Measurements from ENCODE around the gene SLC25A11. TPM values are rescaled to one million over a fixed set of nuclear protein-coding genes. Genes with fewer than 3 reads are reported as not detected.

The SLC25A11 gene
- total RNA-seq, 1 experiment from 2014 or later: 75.1 TPM

DNA sequence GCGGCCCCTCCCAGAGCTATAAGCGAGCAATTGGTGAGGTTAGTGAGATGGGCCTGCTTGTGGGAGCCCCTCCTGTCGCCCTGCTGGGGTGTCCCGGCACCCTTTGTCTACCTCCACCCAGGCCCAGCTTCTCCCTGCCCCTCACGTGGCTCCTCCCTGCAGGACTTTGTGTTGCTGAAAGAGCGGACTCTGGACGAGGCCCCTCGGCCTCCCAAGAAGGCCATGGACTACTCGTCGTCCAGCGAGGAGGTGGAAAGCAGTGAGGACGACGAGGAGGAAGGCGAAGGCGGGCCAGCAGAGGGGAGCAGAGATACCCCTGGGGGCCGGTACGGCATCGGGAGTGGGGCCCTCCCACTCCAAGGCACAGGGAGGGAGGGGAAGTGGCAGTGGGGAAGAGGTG lies 46.6 kb downstream of the SLC25A11 start:
- H3K27ac ChIP-seq (ENCODE audit: low read depth, low read length): no peak overlapping the region
- intact Hi-C loops (cut with micrococcal nuclease): no loop called here
- H2AFZ ChIP-seq (ENCODE audit: low read depth, low read length, poor library complexity, severe bottlenecking): no peak overlapping the region
- H3K4me3 ChIP-seq (replicated peaks in 1 of 2; ENCODE audit: low read depth in 1 of 2, low read length in 2 of 2): no peak overlapping the region
- H3K79me2 ChIP-seq (ENCODE audit: insufficient read depth, low read length): no peaks in the 10 kb centered on the region
- H3K27me3 ChIP-seq (ENCODE audit: insufficient read depth, low read length): no peaks in the 10 kb centered on the region
- BruUV-seq (replicated peaks): no TSS peak
- H3K9me2 ChIP-seq (ENCODE audit: insufficient read depth): no peaks in the 10 kb centered on the region
- ChIA-PET POLR2A (no interaction called here), CTCF (no interaction called here), RAD21 (ENCODE audit: low non-redundant PET in 1 of 2, low total read pairs in 2 of 2, uncharacterized antibody in 2 of 2, unreplicated experiment in 2 of 2) (no interaction called here)
- no peaks in the 10 kb centered on the region for H4K20me1 ChIP-seq (ENCODE audit: insufficient read depth)
- ATAC-seq (no peak), DNase-seq (ENCODE audit: low read depth, low spot score) (no peak)
- H3K9me3 ChIP-seq (ENCODE audit: control insufficient read depth in 1 of 2, insufficient read depth in 1 of 2, low read depth in 1 of 2, low read length in 2 of 2): no peaks in the 10 kb centered on the region
- H3K9ac ChIP-seq (ENCODE audit: low read length): no peak overlapping the region
- peaks cover 23 to 36% of the 10 kb centered on the region in 2 experiments for H3K36me3 ChIP-seq (ENCODE audit: control insufficient read depth in 1 of 2, insufficient read depth in 2 of 2, low read length in 2 of 2)
- H3K4me2 ChIP-seq (ENCODE audit: low read length): no peak overlapping the region
- TF ChIP-seq JUND (IDR thresholded peaks at IDR 0.05): no peak
- no peak for TF ChIP-seq ELF1 (IDR thresholded peaks at IDR 0.05; ENCODE audit: borderline replicate concordance, low read depth)
- TF ChIP-seq, protein P1, sequence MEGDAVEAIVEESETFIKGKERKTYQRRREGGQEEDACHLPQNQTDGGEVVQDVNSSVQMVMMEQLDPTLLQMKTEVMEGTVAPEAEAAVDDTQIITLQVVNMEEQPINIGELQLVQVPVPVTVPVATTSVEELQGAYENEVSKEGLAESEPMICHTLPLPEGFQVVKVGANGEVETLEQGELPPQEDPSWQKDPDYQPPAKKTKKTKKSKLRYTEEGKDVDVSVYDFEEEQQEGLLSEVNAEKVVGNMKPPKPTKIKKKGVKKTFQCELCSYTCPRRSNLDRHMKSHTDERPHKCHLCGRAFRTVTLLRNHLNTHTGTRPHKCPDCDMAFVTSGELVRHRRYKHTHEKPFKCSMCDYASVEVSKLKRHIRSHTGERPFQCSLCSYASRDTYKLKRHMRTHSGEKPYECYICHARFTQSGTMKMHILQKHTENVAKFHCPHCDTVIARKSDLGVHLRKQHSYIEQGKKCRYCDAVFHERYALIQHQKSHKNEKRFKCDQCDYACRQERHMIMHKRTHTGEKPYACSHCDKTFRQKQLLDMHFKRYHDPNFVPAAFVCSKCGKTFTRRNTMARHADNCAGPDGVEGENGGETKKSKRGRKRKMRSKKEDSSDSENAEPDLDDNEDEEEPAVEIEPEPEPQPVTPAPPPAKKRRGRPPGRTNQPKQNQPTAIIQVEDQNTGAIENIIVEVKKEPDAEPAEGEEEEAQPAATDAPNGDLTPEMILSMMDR (IDR thresholded peaks at IDR 0.05 in 2 of 3, conservative IDR thresholded peaks at IDR 0.05 in 1 of 3; ENCODE audit: borderline replicate concordance in 1 of 3, insufficient read depth in 1 of 3, low read depth in 2 of 3, low read length in 2 of 3): no peak
- TF ChIP-seq TCF7L2 (IDR thresholded peaks at IDR 0.05; ENCODE audit: borderline replicate concordance, extremely low read depth, insufficient read depth, insufficient read length): no peak
- no peak for TF ChIP-seq YY1 (IDR thresholded peaks at IDR 0.05; ENCODE audit: extremely low read depth, insufficient replicate concordance, low read depth, low read length)
- no peak for TF ChIP-seq CBX3 (IDR thresholded peaks at IDR 0.05; ENCODE audit: low read depth)
- no peak for TF ChIP-seq SIN3A (IDR thresholded peaks at IDR 0.05; ENCODE audit: low read depth)
- TF ChIP-seq, protein P2, sequence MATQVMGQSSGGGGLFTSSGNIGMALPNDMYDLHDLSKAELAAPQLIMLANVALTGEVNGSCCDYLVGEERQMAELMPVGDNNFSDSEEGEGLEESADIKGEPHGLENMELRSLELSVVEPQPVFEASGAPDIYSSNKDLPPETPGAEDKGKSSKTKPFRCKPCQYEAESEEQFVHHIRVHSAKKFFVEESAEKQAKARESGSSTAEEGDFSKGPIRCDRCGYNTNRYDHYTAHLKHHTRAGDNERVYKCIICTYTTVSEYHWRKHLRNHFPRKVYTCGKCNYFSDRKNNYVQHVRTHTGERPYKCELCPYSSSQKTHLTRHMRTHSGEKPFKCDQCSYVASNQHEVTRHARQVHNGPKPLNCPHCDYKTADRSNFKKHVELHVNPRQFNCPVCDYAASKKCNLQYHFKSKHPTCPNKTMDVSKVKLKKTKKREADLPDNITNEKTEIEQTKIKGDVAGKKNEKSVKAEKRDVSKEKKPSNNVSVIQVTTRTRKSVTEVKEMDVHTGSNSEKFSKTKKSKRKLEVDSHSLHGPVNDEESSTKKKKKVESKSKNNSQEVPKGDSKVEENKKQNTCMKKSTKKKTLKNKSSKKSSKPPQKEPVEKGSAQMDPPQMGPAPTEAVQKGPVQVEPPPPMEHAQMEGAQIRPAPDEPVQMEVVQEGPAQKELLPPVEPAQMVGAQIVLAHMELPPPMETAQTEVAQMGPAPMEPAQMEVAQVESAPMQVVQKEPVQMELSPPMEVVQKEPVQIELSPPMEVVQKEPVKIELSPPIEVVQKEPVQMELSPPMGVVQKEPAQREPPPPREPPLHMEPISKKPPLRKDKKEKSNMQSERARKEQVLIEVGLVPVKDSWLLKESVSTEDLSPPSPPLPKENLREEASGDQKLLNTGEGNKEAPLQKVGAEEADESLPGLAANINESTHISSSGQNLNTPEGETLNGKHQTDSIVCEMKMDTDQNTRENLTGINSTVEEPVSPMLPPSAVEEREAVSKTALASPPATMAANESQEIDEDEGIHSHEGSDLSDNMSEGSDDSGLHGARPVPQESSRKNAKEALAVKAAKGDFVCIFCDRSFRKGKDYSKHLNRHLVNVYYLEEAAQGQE (IDR thresholded peaks at IDR 0.05; ENCODE audit: low read depth): no peak
- TF ChIP-seq POLR2AphosphoS5 (IDR thresholded peaks at IDR 0.05; ENCODE audit: low read depth, low read length): no peak
- TF ChIP-seq, protein P3, sequence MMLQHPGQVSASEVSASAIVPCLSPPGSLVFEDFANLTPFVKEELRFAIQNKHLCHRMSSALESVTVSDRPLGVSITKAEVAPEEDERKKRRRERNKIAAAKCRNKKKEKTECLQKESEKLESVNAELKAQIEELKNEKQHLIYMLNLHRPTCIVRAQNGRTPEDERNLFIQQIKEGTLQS (IDR thresholded peaks at IDR 0.05): no peak
- TF ChIP-seq, protein P4, sequence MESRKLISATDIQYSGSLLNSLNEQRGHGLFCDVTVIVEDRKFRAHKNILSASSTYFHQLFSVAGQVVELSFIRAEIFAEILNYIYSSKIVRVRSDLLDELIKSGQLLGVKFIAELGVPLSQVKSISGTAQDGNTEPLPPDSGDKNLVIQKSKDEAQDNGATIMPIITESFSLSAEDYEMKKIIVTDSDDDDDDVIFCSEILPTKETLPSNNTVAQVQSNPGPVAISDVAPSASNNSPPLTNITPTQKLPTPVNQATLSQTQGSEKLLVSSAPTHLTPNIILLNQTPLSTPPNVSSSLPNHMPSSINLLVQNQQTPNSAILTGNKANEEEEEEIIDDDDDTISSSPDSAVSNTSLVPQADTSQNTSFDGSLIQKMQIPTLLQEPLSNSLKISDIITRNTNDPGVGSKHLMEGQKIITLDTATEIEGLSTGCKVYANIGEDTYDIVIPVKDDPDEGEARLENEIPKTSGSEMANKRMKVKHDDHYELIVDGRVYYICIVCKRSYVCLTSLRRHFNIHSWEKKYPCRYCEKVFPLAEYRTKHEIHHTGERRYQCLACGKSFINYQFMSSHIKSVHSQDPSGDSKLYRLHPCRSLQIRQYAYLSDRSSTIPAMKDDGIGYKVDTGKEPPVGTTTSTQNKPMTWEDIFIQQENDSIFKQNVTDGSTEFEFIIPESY (IDR thresholded peaks at IDR 0.05; ENCODE audit: extremely low read depth, insufficient replicate concordance, low read length): no peak
- TF ChIP-seq ZNF274 (IDR thresholded peaks at IDR 0.05; ENCODE audit: low read depth, low read length): no peak
- no peak for TF ChIP-seq RAD21 (IDR thresholded peaks at IDR 0.05; ENCODE audit: low read depth)
- TF ChIP-seq FOSL1 (IDR thresholded peaks at IDR 0.05; ENCODE audit: low read depth): no peak
- TF ChIP-seq EGR1 (IDR thresholded peaks at IDR 0.05; ENCODE audit: low read depth): no peak
- TF ChIP-seq POLR2A (IDR thresholded peaks at IDR 0.05; ENCODE audit: borderline replicate concordance, extremely low read depth, insufficient read depth, insufficient read length): no peak
- no peaks in the 10 kb centered on the region for H3K4me1 ChIP-seq (ENCODE audit: control insufficient read depth in 1 of 2, insufficient read depth in 2 of 2, low read length in 2 of 2)
